ENCODE measurements around the gene PHF21B.
"Not testable (repeated sequence)": the region's sequence is repeated elsewhere in the genome, so short reads cannot be mapped to it uniquely, and the experiment has no call there.

Gene PHF21B

DNA sequence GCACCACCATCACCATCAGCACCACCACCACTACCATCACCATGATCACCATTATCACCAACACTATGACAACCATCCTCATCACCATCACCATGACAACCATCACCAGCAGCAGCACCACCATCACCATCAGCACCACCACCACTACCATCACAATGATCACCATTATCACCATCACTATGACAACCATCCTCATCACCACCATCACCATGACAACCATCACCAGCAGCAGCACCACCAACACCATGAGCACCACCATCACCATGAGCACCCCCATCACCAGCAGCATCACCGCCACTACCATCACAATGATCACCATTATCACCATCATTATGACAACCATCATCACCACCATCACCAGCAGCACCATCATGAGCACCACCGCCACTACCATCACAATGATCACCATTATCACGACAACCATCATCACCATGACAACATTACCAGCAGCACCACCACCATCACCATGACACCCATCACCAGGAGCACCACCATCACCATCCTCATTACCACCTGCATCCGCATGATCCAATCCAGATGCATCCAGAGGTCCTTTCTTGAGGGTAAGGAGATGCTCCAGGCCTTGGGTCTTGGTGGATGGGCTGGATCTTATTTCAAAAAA lies 23.8 kb downstream of the PHF21B start:
- no peak for DNase-seq

DNA sequence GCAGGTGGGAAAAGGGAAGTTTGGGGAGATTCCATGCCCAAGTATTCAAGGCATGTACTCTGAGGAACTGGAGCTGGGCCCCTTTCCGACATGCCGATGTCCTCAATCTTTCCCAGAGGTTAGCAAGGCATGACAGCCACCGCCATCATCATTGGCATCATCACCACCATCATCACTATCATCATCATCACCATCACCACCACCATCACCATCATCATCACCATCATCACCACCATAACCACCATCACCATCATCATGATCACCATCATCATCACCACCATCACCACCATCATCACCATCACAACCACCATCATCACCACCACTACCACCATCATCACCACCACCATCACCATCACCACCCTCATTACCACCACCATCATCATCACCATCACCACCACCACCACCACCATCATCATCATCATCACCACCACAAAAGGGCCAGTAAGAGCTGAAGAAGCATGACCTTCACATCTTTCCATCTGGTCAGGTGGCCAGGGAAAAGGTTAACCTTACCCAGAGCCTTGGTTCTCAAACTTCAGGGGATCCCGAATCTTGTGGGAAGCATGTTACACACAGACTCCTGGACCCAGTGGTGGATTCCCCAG lies 25.8 kb downstream of the PHF21B start:
- DNase-seq = no peak

GRCh38 chr22:44982445-44982844 lies 27.4 kb downstream of the PHF21B start:
- DNase-seq = no peak

- DNase-seq = no peak
Observed at GRCh38 chr22:44981857-44982256, 27.9 kb downstream of the PHF21B start.

DNA sequence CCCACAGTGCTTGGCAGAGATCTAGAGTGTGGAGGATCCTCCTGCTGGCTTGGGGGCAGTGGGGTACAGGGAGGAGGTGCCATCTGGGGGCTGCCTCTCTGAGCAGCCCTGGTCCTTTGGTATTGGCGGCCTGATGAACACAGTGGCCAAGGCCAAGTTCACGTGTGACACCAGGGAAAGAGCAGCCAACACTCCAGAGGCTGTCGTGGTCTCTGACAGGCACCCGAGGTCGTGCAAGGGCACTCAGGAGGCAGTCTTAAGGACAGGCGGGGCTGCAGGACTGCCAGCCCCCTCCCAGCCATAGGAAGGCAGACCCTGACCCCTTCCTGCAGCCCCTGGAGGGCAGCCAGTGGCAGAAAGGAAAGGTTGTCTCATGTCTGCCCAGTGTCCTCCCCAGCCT lies 30.7 kb downstream of the PHF21B start:
- DNase-seq = no peak

GRCh38 chr22:44975427-44976262 lies 34.2 kb downstream of the PHF21B start:
- DNase-seq = no peak

DNA sequence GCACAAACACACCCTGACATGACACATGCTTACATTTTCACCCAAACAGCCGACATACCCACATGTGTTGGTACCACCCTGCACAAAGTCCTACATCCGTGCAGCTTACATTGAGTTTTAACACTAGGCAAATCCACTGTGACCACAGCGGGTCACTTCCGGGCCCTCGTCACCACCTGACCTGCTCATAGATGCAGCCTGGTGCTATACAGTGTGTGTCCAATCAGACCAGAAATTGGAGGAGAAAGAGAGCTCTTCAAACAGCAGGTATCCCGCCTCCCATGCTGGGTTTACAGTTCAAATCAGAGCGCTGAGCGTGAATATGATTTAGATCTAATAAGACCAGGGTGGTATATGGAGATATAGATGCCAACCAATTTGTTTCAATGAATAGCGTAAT lies 35.4 kb downstream of the PHF21B start:
- DNase-seq = no peak

DNA sequence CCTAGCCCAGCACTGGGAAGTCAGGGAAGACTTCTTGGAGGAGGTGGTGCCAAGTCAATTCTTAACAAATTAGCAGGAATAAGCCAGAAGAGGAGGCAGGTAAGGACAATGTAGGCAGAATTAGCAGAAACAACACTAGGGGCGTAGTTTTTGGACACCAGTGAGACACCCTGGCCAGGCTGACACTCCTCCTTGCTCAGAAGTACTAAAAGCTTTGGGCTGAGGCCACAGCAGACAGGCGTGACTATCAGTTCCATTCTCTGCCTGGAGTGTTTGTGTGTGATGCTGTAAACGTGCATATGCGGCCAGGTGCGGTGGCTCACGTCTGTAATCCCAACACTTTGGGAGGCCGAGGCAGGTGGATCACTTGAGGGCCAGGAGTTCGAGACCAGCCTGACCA lies 36.0 kb downstream of the PHF21B start:
- DNase-seq = no peak

DNA sequence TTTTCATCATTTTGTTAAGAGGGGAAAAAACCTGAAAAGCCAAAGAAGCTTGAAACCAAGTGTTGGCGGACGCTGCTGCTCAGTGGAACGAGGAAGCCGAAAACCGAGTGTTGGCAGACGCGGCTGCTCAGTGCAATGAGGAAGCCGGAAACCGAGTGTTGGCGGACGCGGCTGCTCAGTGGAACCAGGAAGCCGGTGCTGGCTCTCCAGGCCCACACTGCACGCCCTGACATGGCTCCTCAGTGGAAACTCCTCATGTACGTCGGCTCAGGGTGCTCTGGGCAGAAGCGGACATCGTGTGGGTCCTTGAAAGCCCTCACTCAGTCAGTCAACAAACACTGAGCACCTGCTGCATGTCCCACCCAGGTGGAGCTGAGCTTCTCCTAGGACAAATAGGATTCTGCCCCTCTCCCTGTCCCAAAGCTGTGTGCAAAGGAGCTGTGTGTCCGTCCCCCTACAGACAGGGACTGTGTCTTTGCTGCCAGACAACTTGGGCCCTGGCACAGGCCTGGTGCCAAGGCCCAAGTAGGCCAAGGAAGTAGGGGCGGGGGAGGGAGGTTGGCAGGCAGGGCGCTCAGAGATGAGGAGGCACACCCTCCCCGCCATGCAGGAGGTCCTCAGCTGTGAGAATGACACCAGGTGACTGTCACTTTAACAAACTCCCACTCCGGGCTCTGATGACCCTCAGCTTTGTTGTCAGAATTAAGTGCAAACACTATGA lies 37.3 kb downstream of the PHF21B start:
- DNase-seq = no peak

DNA sequence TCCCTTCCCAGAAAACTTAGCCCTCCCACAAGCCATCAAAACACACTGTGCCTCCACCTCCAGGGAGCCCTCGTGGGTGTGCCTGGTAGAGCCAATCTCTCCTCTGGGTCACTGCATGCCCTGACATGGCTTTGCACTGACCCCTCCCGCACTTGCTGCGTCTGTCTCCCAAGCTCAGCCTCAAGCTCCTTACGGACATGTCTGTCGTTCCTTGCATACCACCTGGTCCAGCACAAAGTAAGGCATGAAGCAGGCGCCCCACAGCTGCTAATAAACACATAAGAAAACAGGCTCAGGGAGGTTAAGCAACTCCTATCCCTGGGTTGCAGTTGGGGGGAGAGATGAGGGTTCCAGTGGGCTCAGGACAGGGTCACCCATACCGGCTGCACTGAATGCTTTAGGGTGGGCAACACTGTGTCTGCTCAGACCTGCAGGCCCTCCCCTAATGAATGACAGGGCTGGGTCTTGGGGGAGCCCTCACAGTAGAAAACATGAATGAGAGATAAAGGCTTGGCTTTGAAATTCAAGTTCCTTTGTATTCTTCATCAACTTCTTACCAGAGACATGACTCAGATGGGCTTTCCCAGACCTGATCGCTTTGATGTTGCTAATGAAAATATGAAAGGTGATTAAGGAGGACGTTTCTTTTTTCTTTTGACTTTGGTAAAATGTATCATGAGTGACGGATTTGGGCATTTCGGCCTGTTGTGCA lies 38.0 kb downstream of the PHF21B start:
- no peak for DNase-seq

GRCh38 chr22:44970291-44970690 lies 39.5 kb downstream of the PHF21B start:
- DNase-seq = no peak

- no peak for DNase-seq
Observed at GRCh38 chr22:44969817-44970216, 40.0 kb downstream of the PHF21B start.

GRCh38 chr22:44968736-44969135 lies 41.1 kb downstream of the PHF21B start:
- DNase-seq = no peak

DNA sequence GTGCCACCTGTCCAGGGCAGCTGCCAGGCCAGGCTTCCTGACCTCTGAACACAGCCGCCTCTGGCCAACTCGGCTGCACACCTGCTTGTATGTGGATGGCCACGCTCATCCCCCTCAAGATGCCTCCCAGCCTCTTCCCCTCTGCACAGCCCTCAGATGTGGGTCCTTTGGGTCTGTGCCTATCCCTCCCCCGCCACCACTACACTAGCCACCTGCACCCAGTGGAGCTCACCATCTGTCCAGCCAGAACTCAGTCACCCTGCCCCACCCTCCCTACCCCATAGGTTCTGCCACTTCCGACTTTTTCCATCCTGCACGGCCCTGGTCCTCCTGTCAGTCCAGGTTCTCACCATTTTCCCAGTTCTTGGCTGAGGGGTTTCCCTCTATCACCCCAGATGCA lies 44.6 kb downstream of the PHF21B start:
- no peak for DNase-seq

DNA sequence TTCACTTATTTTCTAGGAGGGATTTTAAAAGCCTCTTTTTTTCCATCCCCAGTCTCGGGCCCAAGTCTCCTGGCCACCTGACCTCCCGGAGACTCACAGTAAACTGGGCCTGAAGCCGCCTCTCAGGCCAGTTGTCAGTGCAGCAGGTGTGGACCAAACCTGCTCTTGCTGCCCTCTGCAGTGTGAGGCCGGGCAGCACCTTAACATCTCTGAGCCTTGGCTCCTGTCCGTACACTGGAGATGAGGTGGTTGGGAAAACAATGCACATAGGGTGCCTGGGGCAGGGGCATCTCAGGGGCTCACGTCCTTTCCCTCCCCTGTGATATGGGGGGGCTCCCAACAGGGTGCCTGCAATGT lies 45.1 kb downstream of the PHF21B start:
- no peak for DNase-seq

DNA sequence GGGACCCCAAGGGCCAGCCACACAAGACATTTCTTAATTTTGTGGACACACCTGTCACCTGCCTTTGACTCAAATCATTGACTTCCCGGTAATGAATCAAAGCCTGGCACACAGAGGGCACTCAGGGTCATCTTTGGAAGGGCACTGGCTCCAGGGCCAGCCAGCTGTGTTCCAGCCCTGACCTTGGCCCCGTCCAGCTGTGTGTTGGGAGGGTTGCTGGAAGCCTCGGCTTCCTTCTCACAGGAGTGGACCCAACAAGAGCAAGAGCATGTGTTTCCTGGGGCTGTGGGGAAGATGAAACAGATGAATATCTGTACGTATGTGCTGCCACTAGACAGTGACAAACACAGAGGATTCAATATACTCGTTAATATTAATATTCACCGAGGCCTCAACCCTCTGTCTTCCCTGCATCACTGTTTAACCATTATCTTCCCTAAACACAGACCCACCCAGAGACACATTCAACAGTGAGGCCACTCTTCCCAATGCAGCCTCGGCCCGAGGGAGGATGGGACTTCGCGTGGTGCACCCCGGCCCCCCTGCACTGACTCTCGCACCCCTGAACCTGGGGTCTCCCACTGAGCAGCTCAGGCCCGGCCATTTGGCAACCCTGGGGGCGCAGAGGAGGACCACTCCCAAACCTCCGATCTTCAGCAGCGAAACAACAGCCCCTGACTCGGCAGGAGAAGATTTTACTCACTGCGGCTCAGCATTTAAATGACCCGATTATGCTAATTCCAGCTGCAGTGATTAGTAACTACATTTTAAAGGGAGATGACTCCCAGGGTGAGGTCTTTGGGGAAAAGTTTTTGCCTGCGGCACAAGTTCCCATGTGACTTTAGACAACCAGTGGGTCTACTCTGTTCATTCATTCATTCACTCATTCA lies 45.7 kb downstream of the PHF21B start:
- no peak for DNase-seq

GRCh38 chr22:44962741-44963454 lies 46.9 kb downstream of the PHF21B start:
- no peak for DNase-seq

- not testable (repeated sequence) for DNase-seq
Observed at GRCh38 chr22:44961682-44962081, 48.1 kb downstream of the PHF21B start.

DNA sequence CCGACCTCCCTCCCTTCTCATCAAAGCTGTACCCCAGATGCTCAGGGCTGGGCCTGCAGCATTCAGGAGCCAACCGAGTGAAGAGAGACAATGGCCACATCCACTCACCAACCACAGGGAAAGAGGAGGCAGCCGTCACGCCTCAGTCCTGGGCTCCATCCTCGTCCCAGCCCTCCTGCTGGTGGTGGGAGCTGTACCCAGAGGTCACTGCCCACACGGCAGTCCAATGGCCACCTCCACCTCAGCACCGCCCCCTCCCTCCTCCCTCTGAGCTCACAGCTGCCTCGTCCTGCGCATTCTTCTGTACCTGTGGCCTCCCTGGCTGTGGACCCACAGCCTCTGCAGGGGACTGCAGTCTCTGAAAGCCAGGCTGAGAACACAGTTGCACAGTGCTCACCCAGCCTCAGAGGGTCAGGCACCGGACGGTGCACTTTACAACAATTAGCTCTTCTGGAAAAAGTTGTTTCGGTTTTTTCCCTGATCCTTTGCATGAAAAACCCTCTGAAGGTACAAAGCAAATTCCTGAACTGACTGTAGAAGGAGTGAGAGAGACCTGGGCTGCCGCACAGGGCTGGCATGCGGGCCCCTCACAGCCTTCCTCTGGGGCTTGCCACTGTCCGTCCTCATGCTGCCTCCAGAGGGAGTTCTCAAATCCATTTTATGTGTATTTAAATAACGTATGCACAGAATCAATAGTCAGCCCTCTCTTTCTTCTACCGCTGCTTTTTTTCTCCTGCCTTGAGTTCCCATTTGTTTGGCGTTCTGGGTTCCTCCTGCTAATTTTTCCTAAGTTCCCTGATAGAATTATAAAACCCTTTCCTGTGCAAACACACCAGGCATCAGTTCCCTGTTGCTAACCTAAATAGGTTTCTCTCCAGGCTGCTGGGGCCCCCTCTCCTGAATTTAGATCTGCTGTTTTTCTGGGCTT lies 52.7 kb downstream of the PHF21B start:
- DNase-seq = no peak

DNA sequence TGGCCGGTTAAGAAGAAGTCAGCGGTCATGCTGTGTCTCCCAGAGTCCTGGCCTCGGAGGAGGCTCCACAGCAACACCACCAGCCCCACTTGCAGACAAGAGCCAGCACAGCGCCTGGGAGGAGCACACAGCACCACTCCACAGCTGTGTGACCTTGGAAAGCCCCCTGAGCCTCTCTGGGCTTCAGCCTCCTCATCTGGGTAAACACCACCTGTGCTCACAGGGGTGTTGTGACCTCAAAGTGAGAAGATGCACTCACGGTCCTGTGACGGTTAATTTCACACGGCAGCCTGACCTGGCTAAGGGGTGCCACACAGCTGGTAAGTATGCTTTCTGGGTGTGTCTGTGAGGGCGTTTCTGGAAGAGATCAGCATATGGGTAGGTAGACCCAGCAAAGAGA lies 54.7 kb downstream of the PHF21B start:
- DNase-seq = no peak

Measured in NCI-H1092 (cell line).